ENCODE data around the gene FHIT.

The FHIT gene

GRCh38 chr3:61251174-61251972 is at the start of gene FHIT:
Gene FHIT, minus strand, starts transcription at chr3:61251452.
- DNase-seq (ENCODE audit: low spot score): peak; percentile 92

- DNase-seq (ENCODE audit: low spot score): no peak
Observed at GRCh38 chr3:61300786-61301185, 49.5 kb upstream of the FHIT start.

GRCh38 chr3:61300006-61300380 is 48.7 kb upstream of the FHIT start:
- DNase-seq (ENCODE audit: low spot score): no peak

- DNase-seq (ENCODE audit: low spot score): no peak
Observed at GRCh38 chr3:61299343-61300005, 48.2 kb upstream of the FHIT start.

- no peak for DNase-seq (ENCODE audit: low spot score)
Observed at GRCh38 chr3:61297821-61298220, 46.6 kb upstream of the FHIT start.

- no peak for DNase-seq (ENCODE audit: low spot score)
Observed at GRCh38 chr3:61288446-61288845, 37.2 kb upstream of the FHIT start.

- no peak for DNase-seq (ENCODE audit: low spot score)
Observed at GRCh38 chr3:61283876-61284275, 32.6 kb upstream of the FHIT start.

GRCh38 chr3:61278713-61279112 is 27.5 kb upstream of the FHIT start:
- DNase-seq (ENCODE audit: low spot score): no peak

- DNase-seq (ENCODE audit: low spot score): no peak
Observed at GRCh38 chr3:61277411-61277810, 26.2 kb upstream of the FHIT start.

GRCh38 chr3:61269435-61269834 is 18.2 kb upstream of the FHIT start:
- DNase-seq (ENCODE audit: low spot score): no peak

- no peak for DNase-seq (ENCODE audit: low spot score)
Observed at GRCh38 chr3:61268644-61269043, 17.4 kb upstream of the FHIT start.

GRCh38 chr3:61264281-61264680 is 13.0 kb upstream of the FHIT start:
- no peak for DNase-seq (ENCODE audit: low spot score)

- DNase-seq (ENCODE audit: low spot score): no peak
Observed at GRCh38 chr3:61257148-61257547, 5.9 kb upstream of the FHIT start.

GRCh38 chr3:61253756-61254155 is 2.5 kb upstream of the FHIT start:
- no peak for DNase-seq (ENCODE audit: low spot score)

- no peak for DNase-seq (ENCODE audit: low spot score)
Observed at GRCh38 chr3:61252836-61253235, 1.6 kb upstream of the FHIT start.

GRCh38 chr3:61250784-61251173 is 473 bp downstream of the FHIT start:
- peak; percentile 3 for DNase-seq (ENCODE audit: low spot score)

- no peak for DNase-seq (ENCODE audit: low spot score)
Observed at GRCh38 chr3:61248496-61248895, 2.8 kb downstream of the FHIT start.

GRCh38 chr3:61247191-61247590 is 4.1 kb downstream of the FHIT start:
- DNase-seq (ENCODE audit: low spot score): no peak

GRCh38 chr3:61239871-61240270 is 11.4 kb downstream of the FHIT start:
- no peak for DNase-seq (ENCODE audit: low spot score)

- no peak for DNase-seq (ENCODE audit: low spot score)
Observed at GRCh38 chr3:61237858-61238257, 13.4 kb downstream of the FHIT start.

- no peak for DNase-seq (ENCODE audit: low spot score)
Observed at GRCh38 chr3:61236556-61236955, 14.7 kb downstream of the FHIT start.

- DNase-seq (ENCODE audit: low spot score): no peak
Observed at GRCh38 chr3:61233746-61234145, 17.5 kb downstream of the FHIT start.

GRCh38 chr3:61231693-61232092 is 19.6 kb downstream of the FHIT start:
- DNase-seq (ENCODE audit: low spot score): no peak

GRCh38 chr3:61227799-61228198 is 23.5 kb downstream of the FHIT start:
- DNase-seq (ENCODE audit: low spot score): no peak

Measured in CD4-positive, alpha-beta T cell treated with Interleukin-2 at 100 ng/mL for 4 hours (primary cell).